ENCODE measurements around the gene SLC1A4. TPM values are rescaled to one million over a fixed set of nuclear protein-coding genes. Genes with fewer than 3 reads are reported as not detected.
A peak's percentile ranks its signal among the peaks of the same experiment; 100 is the strongest.

SLC1A4 gene
- total and polyA plus RNA-seq, 7 donors = 3.4 to 50.3 (median 13.9) TPM

- peak; percentile 27 for TF ChIP-seq CTCF (IDR thresholded peaks at IDR 0.05)
- peaks cover 87% of the 10 kb centered on the region for H3K4me1 ChIP-seq
- intact Hi-C loops (cut with DNase I) = loop anchor here (5.0 kb wide), 1 partner anchor 56 kb away; no protein-coding TSS in a partner anchor
- H3K27ac ChIP-seq = peak overlapping the region; percentile 94
- no peaks in the 10 kb centered on the region for H3K27me3 ChIP-seq (ENCODE audit: insufficient read depth in 3 of 3, low read length in 2 of 3)
- ATAC-seq (peak in 1 of 4 donors; percentile 8), DNase-seq (no peak)
- no peak overlapping the region for H3K4me3 ChIP-seq
- H3K9me3 ChIP-seq = no peaks in the 10 kb centered on the region
- H3K36me3 ChIP-seq (ENCODE audit: insufficient read depth in 1 of 2, low read depth in 1 of 2) = peaks cover 5 to 67% of the 10 kb centered on the region in 2 donors
- WGBS, 3 donors = 68 to 75% (median 72%) methylated on average over 14 of the region's 14 CpGs
Measured at GRCh38 chr2:65071499-65072180, 82.4 kb downstream of the SLC1A4 start.

GRCh38 chr2:65072181-65072970 is 83.2 kb downstream of the SLC1A4 start:
- Histone ChIP-seq H3K27me3 (ENCODE audit: insufficient read depth in 3 of 3, low read length in 2 of 3) (no peaks in the 10 kb centered on the region), H3K9me3 (no peaks in the 10 kb centered on the region), H3K4me1 (peaks cover 82% of the 10 kb centered on the region), H3K27ac (peak overlapping the region; percentile 94), H3K36me3 (ENCODE audit: insufficient read depth in 1 of 2, low read depth in 1 of 2) (peaks cover 5 to 73% of the 10 kb centered on the region in 2 donors), H3K4me3 (no peak overlapping the region)
- WGBS, 3 donors = 87 to 95% (median 87%) methylated on average over 18 to 20 of the region's 20 CpGs
- ATAC-seq = no peak
- DNase-seq = no peak
- intact Hi-C loops (cut with DNase I) = loop anchor here (5.0 kb wide), 1 partner anchor 55 kb away; no protein-coding TSS in a partner anchor
- no peak for TF ChIP-seq CTCF (IDR thresholded peaks at IDR 0.05)

Other genes starting within 250 kb of the SLC1A4 start
- 10 to 100 TPM; 28.2 to 63.3 (median 38.9) TPM for gene CEP68, start 67.0 kb downstream of the SLC1A4 start, total RNA-seq
- gene CEP68, start 67.0 kb downstream of the SLC1A4 start, polyA plus RNA-seq = 10 to 100 TPM in 2 of 3 donors, 1 to 10 TPM in 1; 7.3 to 17.5 (median 17.3) TPM
- gene RAB1A, start 140.7 kb downstream of the SLC1A4 start, total RNA-seq = 10 to 100 TPM; 52.0 to 94.2 (median 85.8) TPM
- 100 to 1,000 TPM in 2 of 3 donors, 10 to 100 TPM in 1; 83.4 to 229 (median 137) TPM for gene RAB1A, start 140.7 kb downstream of the SLC1A4 start, polyA plus RNA-seq
- gene ACTR2, start 238.4 kb downstream of the SLC1A4 start, total RNA-seq = 10 to 100 TPM; 72.0 to 99.0 (median 88.8) TPM
- 10 to 100 TPM; 38.9 to 92.8 (median 65.7) TPM for gene ACTR2, start 238.4 kb downstream of the SLC1A4 start, polyA plus RNA-seq